ENCODE measurements around the gene GPR141.

Gene GPR141, protein sequence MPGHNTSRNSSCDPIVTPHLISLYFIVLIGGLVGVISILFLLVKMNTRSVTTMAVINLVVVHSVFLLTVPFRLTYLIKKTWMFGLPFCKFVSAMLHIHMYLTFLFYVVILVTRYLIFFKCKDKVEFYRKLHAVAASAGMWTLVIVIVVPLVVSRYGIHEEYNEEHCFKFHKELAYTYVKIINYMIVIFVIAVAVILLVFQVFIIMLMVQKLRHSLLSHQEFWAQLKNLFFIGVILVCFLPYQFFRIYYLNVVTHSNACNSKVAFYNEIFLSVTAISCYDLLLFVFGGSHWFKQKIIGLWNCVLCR

DNA sequence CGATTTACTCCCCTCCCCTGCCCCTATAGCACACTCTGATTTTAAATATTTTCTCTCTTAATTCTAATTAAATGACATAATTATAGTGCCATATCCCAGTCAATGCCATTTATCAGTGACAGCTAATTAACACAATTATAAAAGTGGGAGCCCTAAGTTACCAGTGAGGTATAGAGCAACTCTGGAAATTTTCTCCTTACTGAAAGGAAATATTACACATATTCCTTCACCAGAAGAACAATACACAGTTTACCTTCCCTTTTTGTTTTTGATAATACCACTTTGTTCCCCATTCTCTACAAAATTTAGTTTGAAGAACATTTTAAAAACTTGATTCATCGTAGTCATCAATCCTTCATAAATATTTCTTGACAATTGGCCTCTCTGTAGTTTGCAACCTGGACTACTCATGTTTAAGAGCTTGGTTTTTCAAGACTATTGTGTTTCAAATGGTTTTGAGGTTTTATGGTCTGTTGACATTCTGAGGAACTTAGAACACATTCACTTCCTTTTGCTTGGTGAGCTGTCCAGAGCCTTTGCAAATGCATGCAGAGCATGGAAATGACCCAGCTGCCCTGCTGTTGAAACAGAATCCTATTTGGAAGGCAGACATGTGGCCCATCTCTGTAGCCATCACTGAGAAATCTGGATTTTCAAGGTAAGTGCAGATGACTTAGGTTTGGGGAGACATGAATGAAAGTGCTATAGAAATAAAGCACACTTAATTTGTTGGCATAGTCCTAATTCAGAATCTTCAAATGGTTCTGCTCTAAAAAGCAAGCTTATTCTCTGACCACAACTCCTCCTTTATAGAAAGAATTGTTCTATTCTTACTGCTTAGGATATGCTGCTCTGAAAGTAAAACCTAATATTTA lies at the start of gene GPR141:
TSS of gene GPR141 (plus strand) at position 521 of the 875 bp plus-strand sequence. CDS start 56,628 bp downstream, outside the sequence.
- DNase-seq: no peak

DNA sequence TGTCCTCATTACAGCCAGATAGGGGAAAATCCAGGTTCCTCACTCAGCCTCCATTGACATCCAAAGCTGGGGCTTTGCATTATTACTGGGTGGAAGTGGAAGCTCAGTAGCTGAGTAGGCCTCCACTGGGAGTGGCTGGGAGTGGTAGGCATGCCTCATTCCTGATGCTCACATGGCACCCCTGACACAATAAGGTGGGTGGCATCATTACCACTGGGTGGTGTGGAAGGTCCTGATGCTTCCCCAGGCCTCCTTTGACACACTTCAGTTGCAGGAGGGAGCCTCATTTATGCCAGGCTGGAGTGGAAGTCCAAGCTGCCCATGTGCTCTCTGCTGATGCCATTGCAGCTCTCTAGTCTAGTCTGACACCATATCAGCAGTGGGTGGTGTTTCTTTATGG lies 48.2 kb upstream of the GPR141 start:
- DNase-seq: no peak

DNA sequence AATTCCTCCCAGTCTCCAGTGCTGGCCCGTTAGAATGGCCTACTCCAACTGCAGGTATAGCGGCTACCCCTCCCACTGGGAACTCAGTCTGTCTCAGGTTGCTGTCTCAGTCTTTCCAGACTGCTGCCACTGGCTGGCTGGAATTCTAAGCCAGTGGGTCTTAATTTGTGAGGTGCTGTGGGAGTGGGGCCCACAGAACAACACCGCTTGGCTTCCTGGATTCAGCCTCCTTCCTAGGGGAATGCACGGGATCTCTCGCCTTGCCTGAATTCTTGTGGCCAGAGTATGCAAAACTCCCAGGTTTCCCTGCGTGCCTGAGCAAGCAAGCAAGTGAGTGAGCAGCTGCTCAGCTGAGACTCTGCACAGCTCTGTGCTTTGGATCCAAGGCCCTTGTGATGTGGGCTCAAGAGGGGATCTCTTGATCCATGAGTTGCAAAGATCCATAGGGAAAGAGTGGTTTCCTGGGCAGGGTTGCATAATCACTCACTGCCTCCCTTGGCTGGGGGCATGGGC lies 41.5 kb upstream of the GPR141 start:
- no peak for DNase-seq

DNA sequence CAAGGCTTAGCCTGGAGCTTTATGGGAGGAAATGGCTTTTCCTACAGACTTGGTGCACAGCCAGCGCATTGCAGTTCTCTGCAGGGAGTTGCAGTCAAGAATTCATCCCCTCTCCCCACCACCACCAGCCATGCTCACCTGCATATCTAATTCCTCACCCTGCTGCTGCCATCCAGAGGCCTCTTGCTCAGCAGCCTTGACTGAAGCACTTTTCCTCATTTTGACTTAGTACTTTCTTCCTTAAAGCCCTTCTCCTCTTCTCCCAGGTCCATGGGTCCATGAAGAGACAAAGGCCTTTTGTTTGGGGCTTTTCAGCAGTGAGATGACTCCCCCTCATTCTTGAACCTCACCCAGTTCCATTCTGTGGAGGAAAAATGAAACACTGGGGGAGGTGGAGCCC lies 39.7 kb upstream of the GPR141 start:
- no peak for DNase-seq

DNA sequence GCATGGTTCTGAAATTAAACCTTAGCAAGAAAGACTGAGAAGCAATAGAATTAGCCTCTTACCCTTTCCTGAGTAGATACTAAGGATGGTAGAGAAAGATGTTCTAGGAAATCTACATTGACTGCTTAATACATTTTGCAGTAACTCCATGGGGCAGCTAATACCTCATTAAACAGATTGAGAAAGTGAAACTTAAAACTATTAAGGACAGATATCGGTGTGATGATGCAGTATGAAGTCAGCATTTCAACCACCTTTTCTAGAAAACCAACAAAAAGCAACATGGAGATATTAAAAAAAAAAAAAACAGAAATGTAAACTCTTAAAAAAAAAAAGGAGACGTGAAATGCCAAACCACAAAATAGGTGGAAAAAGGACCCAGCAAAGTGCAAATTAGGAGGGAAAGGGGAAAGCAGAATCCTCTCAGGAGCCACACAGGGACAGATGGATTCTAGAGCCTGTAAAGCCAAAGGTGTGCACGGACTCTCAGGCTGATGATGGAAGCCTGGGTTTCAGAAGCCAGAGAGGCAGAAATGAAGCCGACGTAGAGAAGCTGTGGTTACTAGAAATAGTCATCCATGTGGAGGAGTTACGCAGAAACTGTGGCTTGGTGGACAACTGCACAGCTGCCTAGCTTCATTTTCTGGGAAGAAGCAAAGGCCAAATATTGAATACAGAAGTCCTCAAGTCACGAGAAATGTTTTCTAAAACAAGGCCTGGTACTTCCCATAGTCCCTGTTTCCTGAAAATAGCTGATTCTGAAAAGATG lies 38.1 kb upstream of the GPR141 start:
- no peak for DNase-seq

DNA sequence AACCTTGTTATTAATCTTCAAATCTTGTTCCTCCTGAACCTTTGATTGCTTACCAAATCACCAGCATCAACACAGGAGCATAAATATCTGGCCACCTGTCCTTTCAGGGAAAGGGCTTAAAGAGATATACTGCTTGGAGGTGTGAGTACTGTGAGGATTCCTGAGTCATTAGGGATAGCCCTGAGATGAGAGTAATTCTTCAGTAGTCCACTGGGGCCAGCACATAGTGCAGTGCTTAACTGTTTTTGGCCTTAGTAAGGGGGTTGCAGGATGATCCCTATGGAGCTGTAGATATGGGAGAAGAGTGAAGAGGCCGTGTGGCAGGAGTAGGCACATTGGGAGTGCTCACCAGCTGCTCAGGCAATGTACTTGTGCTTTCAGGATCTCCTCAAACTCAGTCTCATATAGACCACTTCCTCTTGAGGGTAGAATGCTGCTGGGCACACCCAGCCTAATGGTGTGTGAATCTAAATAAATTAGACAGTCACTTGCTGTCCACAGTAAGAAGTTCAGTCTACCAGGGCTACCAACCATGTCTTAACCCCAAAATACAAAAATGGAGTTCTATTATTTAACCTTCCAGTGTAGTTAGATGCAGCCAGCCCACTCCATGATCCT lies 26.5 kb upstream of the GPR141 start:
- no peak for DNase-seq

DNA sequence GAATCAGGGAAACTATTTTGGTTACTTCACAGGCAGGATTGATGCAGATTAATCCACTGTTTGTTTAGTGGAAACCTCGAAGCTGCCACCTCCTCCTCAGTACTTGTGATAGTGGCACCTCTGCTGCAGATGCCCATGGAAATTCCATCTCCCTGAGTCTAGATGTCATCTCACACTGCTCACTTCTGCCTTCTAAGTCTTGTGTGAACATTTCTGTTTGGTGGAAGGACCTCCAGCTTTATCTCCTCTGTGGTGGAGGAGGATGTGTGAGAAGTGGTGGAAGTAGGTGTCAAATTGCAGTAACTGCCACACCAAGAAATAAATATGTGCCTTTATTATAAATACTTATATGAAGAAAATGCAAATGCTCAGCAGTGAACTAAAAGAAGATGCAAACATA lies 25.8 kb upstream of the GPR141 start:
- no peak for DNase-seq

DNA sequence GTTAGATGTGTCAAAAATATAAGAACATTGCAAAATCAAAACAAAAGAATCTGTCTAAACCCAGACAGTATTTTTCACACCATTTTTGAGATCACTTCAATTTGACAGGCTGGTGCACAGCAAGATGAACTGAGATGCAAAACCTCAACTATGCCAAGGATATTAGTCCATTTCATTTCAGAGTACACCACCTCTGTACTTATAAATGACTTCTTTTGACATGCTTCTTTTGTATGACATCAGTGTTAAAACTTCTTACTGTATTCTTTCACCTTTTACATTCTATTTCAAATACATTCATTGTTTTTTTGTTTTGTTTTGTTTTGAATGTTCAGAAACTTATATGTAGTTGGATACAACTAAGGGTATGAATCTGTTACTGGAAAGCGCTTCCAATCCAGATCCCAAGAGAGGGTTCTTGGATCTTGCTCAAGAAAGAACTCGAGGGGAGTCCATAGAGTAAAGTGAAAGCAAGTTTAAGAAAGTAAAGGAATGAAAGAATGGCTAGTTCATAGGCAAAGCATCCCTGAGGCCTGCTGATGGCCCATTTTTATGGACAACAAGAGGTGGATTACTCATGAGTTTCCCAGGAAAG lies 23.5 kb upstream of the GPR141 start:
- no peak for DNase-seq

DNA sequence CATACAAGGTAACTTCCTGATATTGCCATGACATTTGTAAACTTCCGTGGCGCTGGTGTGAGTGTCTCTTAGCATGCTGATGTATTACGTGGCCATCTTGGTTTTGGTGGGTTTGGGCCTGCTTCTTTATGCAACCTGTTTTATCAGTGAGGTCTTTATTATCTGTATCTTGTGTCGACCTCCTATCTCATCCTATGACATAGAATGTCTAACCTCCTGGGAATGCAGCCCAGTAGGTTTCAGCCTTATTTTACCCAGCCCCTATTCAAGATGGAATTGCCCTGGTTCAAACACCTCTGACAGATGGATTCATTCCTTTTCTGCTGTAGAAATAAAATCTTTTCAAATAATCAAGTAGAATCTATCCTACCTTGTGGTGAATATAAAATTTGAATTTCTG lies 23.0 kb upstream of the GPR141 start:
- no peak for DNase-seq

DNA sequence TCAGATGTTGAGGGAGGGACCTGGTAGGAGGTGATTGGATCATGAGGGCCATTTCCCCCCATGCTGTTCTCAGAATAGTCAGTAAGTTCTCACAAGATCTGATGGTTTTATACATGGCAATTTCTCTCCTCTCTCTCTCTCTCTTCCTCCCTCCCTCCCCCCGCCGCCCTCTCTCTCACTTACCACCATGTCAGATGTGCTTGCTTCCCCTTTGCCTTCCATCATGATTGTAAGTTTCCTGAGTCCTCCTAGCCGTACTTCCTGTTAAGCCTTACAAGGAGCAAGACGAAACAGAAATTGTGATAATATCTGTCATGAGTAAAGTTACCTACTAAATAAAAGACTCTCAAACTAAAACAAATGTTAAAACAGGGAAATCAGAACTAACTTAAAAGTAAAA lies 19.9 kb upstream of the GPR141 start:
- no peak for DNase-seq

DNA sequence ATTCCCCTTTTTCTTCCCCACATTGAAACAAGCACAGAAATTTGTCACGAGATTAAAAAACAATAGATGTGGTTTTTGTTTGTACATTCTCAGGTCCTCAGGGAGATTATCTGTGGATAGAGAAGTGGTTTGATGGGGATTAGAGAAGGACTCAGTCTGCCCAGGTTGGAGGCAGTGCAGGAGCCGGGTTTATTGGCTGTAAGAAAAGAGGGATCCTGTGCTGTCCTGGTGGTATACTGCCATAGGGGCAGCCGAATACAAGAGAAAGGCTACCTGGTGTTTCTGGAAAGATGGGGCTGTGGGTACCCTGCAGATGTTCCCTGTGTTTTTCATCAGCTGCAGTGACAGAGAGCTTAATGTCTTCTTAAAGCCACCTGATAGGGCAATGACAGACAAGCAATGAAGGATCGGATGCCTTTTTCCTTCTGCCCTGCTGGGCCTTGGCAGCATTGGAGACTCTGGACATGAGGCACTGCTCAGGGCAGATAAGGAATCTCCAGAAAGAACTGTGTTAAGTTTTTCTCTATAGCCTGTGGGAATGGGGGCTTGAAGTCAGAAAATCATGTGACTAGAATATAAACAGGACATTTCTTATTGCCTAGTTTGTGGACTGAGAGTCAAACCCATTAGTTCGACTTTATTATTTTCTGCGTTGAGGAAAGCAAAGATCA lies 18.1 kb upstream of the GPR141 start:
- DNase-seq: no peak

DNA sequence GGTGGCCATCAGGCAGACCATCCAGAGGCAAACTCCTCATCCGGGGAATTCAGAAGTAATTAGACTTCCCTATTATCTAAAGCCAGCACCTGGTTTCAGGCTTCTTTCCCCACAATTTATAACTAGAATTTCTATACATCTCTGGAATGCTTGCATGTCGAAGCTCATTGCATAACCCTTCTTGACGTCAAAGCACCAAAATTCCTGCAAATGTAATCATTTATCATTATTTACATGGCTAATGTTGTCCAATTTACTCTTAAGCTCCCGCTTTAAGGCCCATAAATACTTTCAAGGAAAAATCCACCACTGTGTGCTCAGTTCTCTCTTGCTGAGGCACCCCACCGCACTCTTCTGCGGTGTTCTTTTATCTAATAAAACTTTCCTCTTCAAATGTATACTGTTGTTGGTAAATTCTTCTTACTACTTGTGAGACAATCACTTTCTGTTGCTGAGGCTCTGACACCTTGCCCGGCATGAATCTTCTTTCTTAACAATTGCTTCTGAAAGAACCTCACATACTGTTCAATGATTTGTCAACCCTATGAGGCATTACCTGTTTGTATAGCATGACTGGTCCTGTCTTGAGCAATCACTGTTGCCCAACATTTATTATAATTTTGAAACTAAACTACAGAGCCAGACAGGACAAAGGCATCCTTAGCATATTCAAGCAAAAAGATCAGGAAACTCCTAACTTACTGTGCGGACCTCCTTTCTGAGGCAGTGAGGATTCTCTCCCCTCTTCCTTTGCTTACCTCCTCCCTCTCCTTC lies 17.4 kb upstream of the GPR141 start:
- DNase-seq: no peak

DNA sequence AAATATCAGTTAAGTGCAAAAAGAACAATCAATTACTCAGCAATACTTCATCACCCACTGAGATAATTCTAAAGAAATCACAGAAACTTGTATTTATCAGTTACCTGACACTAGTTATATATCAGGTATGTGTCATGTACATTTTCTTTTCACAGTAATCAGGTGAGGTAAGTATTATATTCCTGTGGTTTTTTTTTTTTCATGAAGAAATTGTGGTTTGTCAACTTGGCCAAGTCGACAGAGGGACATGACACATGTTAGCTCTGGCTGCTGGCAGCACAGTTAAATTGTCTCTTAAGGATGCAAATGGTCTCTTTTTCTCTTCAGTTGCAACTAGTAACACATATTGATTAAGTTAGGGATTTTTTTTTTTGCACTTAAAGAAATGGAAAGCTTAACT lies 13.7 kb upstream of the GPR141 start:
- no peak for DNase-seq

DNA sequence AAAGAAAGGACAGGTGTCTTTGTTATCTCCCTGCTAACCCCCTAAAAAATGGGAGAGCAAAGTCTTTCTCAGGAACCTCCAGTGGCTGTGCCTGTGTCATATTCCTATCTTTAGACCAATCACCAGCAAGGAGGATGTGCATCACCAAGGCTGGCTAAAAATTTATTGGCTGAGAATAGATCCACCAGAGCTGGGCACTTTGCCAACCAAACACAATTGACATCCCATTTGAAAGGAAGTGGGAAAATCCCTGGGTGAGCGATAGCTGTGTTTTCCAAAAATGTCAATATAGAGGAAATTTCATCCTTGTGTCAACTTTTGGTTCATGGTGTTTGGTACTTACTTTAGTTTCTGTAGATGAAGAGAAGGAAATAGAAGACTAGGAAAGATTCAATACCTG lies 13.1 kb upstream of the GPR141 start:
- DNase-seq: no peak

DNA sequence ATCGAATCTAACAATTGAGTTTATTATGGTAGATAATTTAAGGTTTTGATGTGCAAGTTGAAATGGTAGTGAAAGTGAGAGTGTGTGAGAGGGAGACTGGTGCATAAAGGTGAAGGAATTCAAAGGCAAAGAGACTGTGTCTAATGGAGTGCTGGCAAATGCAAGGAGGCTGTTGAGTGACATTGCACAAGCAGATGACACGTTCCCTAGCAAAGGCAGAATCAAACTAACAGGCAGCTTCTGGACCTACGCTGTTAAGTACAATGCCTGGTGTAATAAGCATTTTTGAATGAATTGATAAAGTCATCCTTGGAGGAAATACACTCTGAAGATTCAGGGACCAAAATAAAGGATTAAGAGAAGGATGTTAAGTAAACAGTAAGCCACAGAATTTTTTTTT lies 11.7 kb upstream of the GPR141 start:
- DNase-seq: no peak

DNA sequence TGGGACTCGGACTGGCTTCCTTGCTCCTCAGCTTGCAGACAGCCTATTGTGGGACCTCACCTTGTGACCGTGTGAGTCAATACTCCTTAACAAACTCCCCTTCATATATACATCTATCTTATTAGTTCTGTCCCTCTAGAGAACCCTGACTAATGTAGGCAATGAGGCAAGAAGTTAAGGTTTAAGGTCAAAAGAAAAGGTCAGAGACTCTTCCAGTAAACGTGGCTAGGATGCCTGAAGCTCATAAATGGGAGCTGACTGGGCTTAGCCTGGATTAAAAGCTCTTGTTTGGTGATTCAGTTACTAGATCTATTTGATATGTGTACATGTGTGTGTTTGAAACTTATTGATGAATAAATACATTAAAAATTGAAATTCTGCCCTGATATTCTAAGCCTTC lies 10.6 kb upstream of the GPR141 start:
- no peak for DNase-seq

DNA sequence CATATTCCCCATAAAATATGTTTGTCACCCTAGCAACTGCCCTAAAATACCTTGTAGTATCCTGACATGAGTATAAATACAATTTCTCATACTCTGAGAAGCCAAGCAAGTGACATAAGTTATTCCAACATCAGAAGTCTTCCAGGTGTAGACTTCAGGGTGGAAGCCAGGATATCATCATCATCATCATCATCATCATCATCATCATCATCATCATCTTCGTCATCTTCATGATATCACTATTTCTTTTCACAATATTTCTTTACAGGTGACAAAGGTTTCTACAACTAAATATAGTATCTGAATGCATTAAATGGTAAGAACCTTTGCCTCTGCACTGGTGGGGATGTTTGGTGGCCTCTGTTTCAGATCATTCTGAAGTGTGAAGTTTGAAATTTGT lies 10.0 kb upstream of the GPR141 start:
- DNase-seq: no peak

DNA sequence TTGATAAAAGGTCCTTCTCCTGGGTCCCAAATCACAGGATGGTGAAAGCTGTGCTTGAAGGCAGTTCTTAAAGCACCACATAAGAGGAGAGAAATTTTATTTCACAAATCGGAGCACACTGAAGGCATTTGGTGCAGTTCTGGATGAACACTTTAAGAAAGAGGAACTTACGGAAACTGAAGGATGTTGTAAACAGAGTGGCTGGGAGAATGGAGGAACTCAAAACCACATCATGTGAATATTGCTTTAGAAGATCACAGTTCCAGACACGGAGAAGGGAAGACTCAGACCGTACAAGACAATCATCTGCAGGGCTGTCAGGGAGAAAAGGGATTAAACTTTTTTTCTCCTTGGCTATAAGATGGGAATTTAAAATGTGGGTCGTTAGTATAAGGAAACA lies 9.0 kb upstream of the GPR141 start:
- no peak for DNase-seq

DNA sequence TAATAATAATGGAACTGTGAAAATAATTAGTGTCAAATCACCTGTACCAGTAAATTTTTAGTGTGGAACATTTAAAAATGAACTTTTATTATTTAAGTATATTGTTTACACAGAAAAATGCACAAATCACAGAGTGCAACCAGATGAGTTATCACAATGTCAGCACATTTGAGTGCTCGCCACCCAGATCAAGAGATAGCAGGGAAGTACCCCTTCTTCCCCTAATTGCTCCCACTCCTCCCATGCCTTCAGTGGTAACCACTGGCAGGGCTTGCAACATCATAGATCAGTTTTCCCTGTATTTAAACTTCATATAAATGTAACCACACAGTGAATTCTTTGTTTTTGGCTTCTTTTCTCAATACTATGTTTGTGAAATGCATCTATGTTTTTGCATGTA lies 7.8 kb upstream of the GPR141 start:
- no peak for DNase-seq

DNA sequence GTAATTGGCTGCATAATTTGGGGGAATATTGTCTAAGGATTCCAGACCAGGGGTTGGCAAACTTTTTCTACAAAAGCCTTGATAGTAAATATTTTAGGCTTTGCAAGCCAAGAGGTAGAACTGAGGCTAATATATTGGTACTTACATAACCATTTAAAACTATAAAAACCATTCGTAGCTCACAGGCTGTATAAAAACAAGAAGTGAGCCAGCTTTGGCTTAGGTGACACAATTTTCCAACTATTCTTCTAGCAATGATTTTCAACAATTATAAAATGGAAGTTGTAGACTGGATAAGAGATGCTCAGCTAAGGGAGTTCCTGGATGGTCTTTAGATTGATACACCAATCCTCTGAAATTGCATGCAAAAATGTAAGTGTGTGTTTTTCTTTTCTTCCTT lies 1.4 kb downstream of the GPR141 start:
- DNase-seq: no peak
